Measurements from ENCODE around the gene BSND. TPM values are rescaled to one million over a fixed set of nuclear protein-coding genes. Genes with fewer than 3 reads are reported as not detected.

Gene BSND
- total RNA-seq, 1 donor from 2014 or later, result not detected

DNA sequence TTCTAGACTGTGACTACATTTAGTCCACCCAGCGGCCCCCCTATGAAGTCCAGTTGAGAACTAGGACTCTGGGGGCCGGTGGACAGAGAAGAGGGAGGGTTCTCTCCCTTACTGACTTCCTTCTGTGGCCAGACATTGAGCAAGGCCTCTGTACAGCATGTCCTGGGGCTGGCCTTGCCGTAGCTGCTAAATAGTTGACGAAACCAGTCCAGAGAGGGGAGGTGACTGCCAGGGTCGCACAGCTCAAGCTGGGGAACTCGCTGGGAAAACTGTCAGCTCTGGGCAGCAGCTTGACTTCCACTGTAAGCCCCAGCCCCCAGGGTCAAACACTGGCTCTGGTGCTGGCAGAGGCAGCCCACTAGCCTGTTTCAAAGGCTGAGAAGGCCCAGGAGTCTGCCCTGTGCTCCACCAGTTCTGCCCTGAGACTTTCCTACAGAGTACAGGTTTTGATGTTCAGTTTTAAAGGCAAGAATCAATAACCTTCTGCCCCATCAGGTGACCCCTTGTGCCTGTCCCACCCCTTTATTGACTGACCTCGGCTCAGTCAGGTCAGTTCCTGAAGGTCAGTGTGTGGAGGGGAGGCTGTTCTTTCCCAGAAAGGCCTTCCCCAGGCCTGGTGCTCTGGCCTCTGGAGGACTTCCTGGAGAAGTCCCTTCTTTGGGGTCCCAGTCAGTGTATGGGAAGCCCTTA, 54.7 kb downstream of the BSND start:
- Histone ChIP-seq H3K27me3 (ENCODE audit: low read depth) (no peaks in the 10 kb centered on the region), H3K4me3 (no peak overlapping the region), H3K27ac (replicated peaks) (peak overlapping the region; percentile 54), H3K4me1 (peaks cover 36% of the 10 kb centered on the region), H3K9me3 (replicated peaks) (no peaks in the 10 kb centered on the region), H3K36me3 (no peaks in the 10 kb centered on the region)
- TF ChIP-seq, protein P1, sequence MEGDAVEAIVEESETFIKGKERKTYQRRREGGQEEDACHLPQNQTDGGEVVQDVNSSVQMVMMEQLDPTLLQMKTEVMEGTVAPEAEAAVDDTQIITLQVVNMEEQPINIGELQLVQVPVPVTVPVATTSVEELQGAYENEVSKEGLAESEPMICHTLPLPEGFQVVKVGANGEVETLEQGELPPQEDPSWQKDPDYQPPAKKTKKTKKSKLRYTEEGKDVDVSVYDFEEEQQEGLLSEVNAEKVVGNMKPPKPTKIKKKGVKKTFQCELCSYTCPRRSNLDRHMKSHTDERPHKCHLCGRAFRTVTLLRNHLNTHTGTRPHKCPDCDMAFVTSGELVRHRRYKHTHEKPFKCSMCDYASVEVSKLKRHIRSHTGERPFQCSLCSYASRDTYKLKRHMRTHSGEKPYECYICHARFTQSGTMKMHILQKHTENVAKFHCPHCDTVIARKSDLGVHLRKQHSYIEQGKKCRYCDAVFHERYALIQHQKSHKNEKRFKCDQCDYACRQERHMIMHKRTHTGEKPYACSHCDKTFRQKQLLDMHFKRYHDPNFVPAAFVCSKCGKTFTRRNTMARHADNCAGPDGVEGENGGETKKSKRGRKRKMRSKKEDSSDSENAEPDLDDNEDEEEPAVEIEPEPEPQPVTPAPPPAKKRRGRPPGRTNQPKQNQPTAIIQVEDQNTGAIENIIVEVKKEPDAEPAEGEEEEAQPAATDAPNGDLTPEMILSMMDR (IDR thresholded peaks at IDR 0.05; ENCODE audit: borderline replicate concordance), result no peak
- intact Hi-C loops (cut with micrococcal nuclease), result no loop called here
- DNase-seq, result no peak

DNA sequence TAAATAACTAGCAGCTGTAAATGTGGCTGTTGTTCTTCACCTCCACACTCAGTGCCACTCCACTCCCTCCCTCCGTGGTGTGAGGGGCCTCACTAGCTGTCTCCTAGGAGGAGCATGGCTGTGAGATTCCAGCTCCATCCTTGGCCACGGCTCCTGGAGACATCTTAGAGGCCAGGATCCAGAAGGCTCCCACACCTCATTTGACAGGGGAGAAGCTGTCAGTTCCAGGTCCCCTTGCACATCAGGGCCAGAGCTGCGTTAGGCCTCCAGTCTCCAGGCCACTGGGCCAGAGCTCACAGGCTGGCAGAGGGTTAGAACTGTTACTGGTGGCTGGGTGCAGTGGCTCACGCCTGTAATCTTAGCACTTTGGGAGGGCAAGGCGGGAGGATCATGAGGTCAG, 55.7 kb downstream of the BSND start:
- intact Hi-C loops (cut with micrococcal nuclease), result no loop called here
- DNase-seq, result no peak

DNA sequence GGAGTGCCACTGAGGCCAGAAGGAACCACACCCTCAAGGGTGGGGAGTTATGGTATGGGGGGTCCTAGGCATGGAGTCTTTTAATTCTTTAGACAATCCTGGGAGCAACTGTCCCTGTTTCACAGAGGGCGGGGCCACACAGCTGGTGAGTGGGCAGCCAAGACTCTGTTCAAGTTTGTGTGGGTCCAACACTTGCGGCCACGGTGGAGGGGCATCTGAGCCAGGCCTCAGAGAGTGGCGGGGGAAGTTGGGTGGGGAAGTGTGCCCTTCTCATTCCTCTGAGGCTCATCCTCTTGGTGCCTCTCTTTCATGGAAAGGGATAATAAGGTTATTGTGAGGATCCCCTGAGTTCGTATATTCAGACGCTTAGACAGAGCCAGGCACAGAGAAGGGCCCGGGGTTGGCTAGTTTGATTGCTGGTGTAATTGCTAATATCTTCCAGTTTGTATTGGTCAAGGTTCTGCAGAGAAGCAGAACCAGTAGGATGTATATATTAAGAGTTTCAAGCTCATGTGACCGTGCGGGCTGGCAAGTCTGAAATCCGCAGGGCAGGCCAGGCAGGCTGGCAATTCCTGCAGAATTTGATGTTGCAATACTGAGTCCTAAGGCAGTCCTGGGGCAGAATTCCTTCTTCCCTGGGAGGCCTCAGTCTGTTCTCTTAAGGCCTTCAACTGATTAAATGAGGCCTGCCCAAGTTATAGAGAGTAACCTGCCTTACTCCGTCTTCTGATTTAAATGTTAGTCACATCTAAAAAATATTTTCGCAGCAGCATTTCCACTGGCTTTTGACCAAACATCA, 56.5 kb downstream of the BSND start:
- no peaks in the 10 kb centered on the region for H3K27me3 ChIP-seq (ENCODE audit: low read depth)
- TF ChIP-seq, protein P1 (IDR thresholded peaks at IDR 0.05; ENCODE audit: borderline replicate concordance), result no peak
- H3K27ac ChIP-seq (replicated peaks), result no peak overlapping the region
- H3K9me3 ChIP-seq (replicated peaks), result no peaks in the 10 kb centered on the region
- no peak for DNase-seq
- peaks cover 25% of the 10 kb centered on the region for H3K4me1 ChIP-seq
- no peaks in the 10 kb centered on the region for H3K36me3 ChIP-seq
- intact Hi-C loops (cut with micrococcal nuclease), result no loop called here
- no peak overlapping the region for H3K4me3 ChIP-seq

More for the DNA sequence above, 55.7 kb downstream of the BSND start:
- H3K27ac ChIP-seq (replicated peaks), result no peak overlapping the region
- H3K4me1 ChIP-seq, result peaks cover 34% of the 10 kb centered on the region
- TF ChIP-seq, protein P1 (IDR thresholded peaks at IDR 0.05; ENCODE audit: borderline replicate concordance), result no peak
- H3K36me3 ChIP-seq, result no peaks in the 10 kb centered on the region
- H3K4me3 ChIP-seq, result no peak overlapping the region
- H3K9me3 ChIP-seq (replicated peaks), result no peaks in the 10 kb centered on the region
- H3K27me3 ChIP-seq (ENCODE audit: low read depth), result no peaks in the 10 kb centered on the region

DNA sequence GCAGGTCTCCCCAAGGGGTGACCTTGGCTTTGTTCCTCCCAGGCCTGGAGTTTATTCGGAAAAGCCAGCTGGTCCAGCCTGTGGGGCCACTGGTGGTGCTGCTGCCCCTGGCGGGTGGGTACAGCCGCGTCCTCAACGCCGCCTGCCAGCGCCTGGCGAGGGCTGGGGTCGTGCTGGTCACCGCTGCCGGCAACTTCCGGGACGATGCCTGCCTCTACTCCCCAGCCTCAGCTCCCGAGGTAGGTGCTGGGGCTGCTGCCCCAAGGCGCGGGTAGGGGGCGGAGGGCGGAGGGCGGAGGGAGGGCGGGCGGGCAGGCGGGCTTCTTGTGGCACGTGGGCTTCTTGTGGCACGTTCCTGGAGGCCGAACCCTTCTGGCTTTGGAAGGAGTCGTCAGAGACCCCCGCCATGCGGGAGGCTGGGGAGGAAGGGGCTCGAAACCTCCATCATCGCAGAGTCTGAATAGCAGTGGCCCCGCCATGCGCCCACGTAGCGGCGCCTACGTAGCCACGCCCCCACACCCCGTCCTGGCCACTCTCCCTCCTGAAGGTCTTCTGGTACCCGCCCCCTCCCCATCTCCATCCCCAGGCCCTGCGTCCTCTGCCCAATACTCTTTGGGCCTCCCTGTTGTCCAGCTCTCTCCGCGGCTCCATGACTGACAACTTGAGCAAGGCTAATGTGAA, 57.4 kb downstream of the BSND start:
- Histone ChIP-seq H3K9me3 (replicated peaks) (no peaks in the 10 kb centered on the region), H3K4me1 (peaks cover 19% of the 10 kb centered on the region)
- DNase-seq, result no peak

DNA sequence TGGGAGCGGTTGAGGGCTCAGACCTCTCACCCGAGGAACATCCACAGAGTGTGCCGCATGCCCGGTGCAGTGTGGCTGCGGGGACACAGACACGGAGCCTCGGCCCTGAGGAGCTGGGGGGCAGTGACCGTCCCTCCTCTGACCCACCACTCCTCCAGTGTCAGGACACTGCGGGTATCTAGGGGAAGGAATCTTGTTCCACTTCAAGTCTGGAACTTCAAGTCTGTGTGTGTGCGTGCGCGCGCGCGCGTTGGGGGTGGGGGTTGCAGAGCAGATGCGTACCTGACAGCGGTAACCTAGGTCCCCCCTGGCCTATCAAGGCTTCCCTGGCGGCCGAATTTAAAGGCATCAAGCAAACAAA, 57.9 kb downstream of the BSND start:
- intact Hi-C loops (cut with micrococcal nuclease), result no loop called here
- DNase-seq, result no peak
- no peak overlapping the region for H3K4me3 ChIP-seq
- H3K4me1 ChIP-seq, result peaks cover 14% of the 10 kb centered on the region
- no peaks in the 10 kb centered on the region for H3K27me3 ChIP-seq (ENCODE audit: low read depth)
- no peaks in the 10 kb centered on the region for H3K9me3 ChIP-seq (replicated peaks)
- TF ChIP-seq, protein P1 (IDR thresholded peaks at IDR 0.05; ENCODE audit: borderline replicate concordance), result no peak
- H3K27ac ChIP-seq (replicated peaks), result no peak overlapping the region
- no peaks in the 10 kb centered on the region for H3K36me3 ChIP-seq

More for the DNA sequence above, 57.4 kb downstream of the BSND start:
- Histone ChIP-seq H3K27ac (replicated peaks) (no peak overlapping the region), H3K4me3 (no peak overlapping the region), H3K36me3 (no peaks in the 10 kb centered on the region), H3K27me3 (ENCODE audit: low read depth) (no peaks in the 10 kb centered on the region)
- intact Hi-C loops (cut with micrococcal nuclease), result no loop called here
- TF ChIP-seq, protein P1 (IDR thresholded peaks at IDR 0.05; ENCODE audit: borderline replicate concordance), result no peak
